ENCODE measurements around the gene SLC8A1. TPM values are rescaled to one million over a fixed set of nuclear protein-coding genes. Genes with fewer than 3 reads are reported as not detected.
A peak's percentile ranks its signal among the peaks of the same experiment; 100 is the strongest.

SLC8A1 gene
- total RNA-seq, 1 experiment from 2014 or later: 1.7 TPM

DNA sequence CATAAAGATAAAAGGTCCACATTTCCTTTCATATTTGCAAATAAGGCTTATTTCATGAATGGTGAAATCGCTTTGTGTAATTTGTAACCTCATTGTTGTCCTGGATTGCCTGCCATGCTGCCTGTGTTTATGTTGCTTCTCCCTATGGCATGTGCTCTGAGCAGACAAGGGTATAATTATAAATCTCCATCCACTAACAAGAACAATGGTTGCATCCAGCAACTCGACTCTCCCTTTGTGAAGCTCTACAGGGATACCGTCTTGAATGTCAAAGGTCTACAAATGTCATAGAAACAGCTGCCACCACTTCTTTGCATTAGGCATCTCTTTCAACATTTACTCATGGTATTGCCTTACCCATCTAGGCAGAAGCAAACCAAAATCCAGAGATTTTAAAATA, 209.6 kb downstream of the SLC8A1 start:
- H3K9ac ChIP-seq (ENCODE audit: extremely low read depth, insufficient read length, low read length): no peak overlapping the region
- H3K4me2 ChIP-seq (ENCODE audit: insufficient read depth, insufficient read length, low read length): no peak overlapping the region
- H2BK5ac ChIP-seq (ENCODE audit: insufficient read length, low read length): no peak overlapping the region
- no peaks in the 10 kb centered on the region for H3K23me2 ChIP-seq (ENCODE audit: insufficient read length, low read depth, low read length, poor library complexity, severe bottlenecking)
- H2BK120ac ChIP-seq (ENCODE audit: low read depth, low read length, poor library complexity, severe bottlenecking): peak overlapping the region; percentile 44
- H3K4ac ChIP-seq (ENCODE audit: low read depth, low read length): no peak overlapping the region
- H3K27ac ChIP-seq (ENCODE audit: insufficient read length, low read depth, low read length): peak overlapping the region; percentile 26
- H3K36me3 Mint-ChIP-seq (ENCODE audit: insufficient read depth in 1 of 3, low read depth in 3 of 3): peaks cover 3 to 14% (median 9%) of the 10 kb centered on the region in 3 experiments
- H4K91ac ChIP-seq (ENCODE audit: insufficient read length, low read depth, low read length): no peak overlapping the region
- no peak overlapping the region for H3K18ac ChIP-seq (ENCODE audit: insufficient read length, low read depth, low read length)
- WGBS (ENCODE audit: extremely low coverage, insufficient read length, low lambda C conversion rate): no CpG with 5 or more reads among the region's 3 CpGs
- H2AK5ac ChIP-seq (ENCODE audit: insufficient read length, low read length): no peak overlapping the region
- H3K27me3 ChIP-seq (ENCODE audit: insufficient read depth, low read length): no peaks in the 10 kb centered on the region
- TF ChIP-seq, protein P1, sequence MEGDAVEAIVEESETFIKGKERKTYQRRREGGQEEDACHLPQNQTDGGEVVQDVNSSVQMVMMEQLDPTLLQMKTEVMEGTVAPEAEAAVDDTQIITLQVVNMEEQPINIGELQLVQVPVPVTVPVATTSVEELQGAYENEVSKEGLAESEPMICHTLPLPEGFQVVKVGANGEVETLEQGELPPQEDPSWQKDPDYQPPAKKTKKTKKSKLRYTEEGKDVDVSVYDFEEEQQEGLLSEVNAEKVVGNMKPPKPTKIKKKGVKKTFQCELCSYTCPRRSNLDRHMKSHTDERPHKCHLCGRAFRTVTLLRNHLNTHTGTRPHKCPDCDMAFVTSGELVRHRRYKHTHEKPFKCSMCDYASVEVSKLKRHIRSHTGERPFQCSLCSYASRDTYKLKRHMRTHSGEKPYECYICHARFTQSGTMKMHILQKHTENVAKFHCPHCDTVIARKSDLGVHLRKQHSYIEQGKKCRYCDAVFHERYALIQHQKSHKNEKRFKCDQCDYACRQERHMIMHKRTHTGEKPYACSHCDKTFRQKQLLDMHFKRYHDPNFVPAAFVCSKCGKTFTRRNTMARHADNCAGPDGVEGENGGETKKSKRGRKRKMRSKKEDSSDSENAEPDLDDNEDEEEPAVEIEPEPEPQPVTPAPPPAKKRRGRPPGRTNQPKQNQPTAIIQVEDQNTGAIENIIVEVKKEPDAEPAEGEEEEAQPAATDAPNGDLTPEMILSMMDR (conservative IDR thresholded peaks at IDR 0.05): no peak
- peaks cover 33 to 34% of the 10 kb centered on the region in 2 experiments for H3K4me1 Mint-ChIP-seq
- H2BK12ac ChIP-seq (ENCODE audit: insufficient read length, low read depth, low read length): no peak overlapping the region
- H3K4me3 Mint-ChIP-seq: no peak overlapping the region
- no peak for DNase-seq
- H2BK15ac ChIP-seq (ENCODE audit: low read depth, low read length): no peak overlapping the region
- H3K9me3 ChIP-seq (ENCODE audit: control insufficient read depth, low read depth, low read length): no peaks in the 10 kb centered on the region
- no peak overlapping the region for H3K23ac ChIP-seq (ENCODE audit: insufficient read length, low read depth, low read length)
- H3K56ac ChIP-seq (ENCODE audit: insufficient read length, low read depth, low read length): no peak overlapping the region
- H3K27ac Mint-ChIP-seq: peak overlapping the region in 2 of 3 experiments; percentile 5 to 95; a peak in 3 of 7 replicates
- H2AFZ ChIP-seq (ENCODE audit: low read length): no peak overlapping the region
- no peak overlapping the region for H3K14ac ChIP-seq (ENCODE audit: insufficient read depth, low read length)
- no peaks in the 10 kb centered on the region for H4K20me1 ChIP-seq (ENCODE audit: control insufficient read depth, insufficient read depth, insufficient read length)
- H3T11ph ChIP-seq (ENCODE audit: low read length): no peak overlapping the region
- H4K5ac ChIP-seq (ENCODE audit: insufficient read length, low read depth, low read length): no peak overlapping the region
- H3K4me1 ChIP-seq (ENCODE audit: insufficient read depth, low read length): peaks cover 11% of the 10 kb centered on the region
- H3K9me3 Mint-ChIP-seq: peaks cover 10 to 16% of the 10 kb centered on the region in 2 experiments
- H3K27me3 Mint-ChIP-seq (ENCODE audit: low read depth): no peaks in the 10 kb centered on the region
- no peaks in the 10 kb centered on the region for H3K79me1 ChIP-seq (ENCODE audit: insufficient read depth, low read depth, low read length, poor library complexity, severe bottlenecking)
- no peak overlapping the region for H4K8ac ChIP-seq (replicated peaks; ENCODE audit: insufficient read length, low read depth, low read length)
- H3K79me2 ChIP-seq (ENCODE audit: insufficient read depth, low read length): no peaks in the 10 kb centered on the region
- H2BK20ac ChIP-seq (ENCODE audit: low read depth, low read length, poor library complexity, severe bottlenecking): no peak overlapping the region

Data from H9 (cell line).